K562 (cell line): ENCODE results near the gene SETD1B. TPM values are rescaled to one million over a fixed set of nuclear protein-coding genes. Genes with fewer than 3 reads are reported as not detected.

ENCODE experiments used
- JUND ChIP-seq, 2 experiments: IDR thresholded peaks; 2 replicates in 1 of 2; 3 replicates in 1 of 2; pipeline ENCODE4 v1.6.1; 2011; ENCODE audit warnings: borderline replicate concordance in 2 of 2, low read depth in 2 of 2, low read length in 2 of 2, improper control_type of control experiment in 1 of 2, missing biosample characterization in 1 of 2, missing genetic modification characterization in 1 of 2, missing genetic modification reagents in 1 of 2
- KAT2B ChIP-seq: IDR thresholded peaks from one replicate; pipeline ENCODE4 v1.6.1; 2012; ENCODE audit warnings: low read depth, mild to moderate bottlenecking, control low read depth, inconsistent platforms, low read length, moderate library complexity
- MCM7 ChIP-seq, 2 experiments: fragments of 450-650 bp; IDR thresholded peaks; 2 replicates each; pipeline ENCODE4 v1.6.1; 2016 to 2018
- MECOM ChIP-seq: fragments of 250-450 bp; sonication (Bioruptor Pico); IDR thresholded peaks from 2 replicates; pipeline ENCODE4 v1.8.0; 2022; ENCODE audit warnings: inconsistent platforms
- NCOA6 ChIP-seq: fragments of 450-650 bp; IDR thresholded peaks from 2 replicates; pipeline ENCODE4 v1.6.1; 2017; ENCODE audit warnings: mild to moderate bottlenecking
- PCBP2 ChIP-seq: fragments of 200-400 bp; formaldehyde crosslinking; IDR thresholded peaks from 2 replicates; pipeline ENCODE4 v1.6.1; 2018; ENCODE audit warnings: low read length, low read depth, mild to moderate bottlenecking, moderate library complexity; ENCODE audit not compliant: poor library complexity, severe bottlenecking
- PURB ChIP-seq: sonication (generic); formaldehyde crosslinking; IDR thresholded peaks from 2 replicates; pipeline ENCODE4 v1.9.0; 2021; ENCODE audit warnings: low read depth, mild to moderate bottlenecking, missing genetic modification reagents
- RB1 ChIP-seq: fragments of 450-650 bp; IDR thresholded peaks from 2 replicates; pipeline ENCODE4 v1.6.1; 2017; ENCODE audit warnings: low read depth, mild to moderate bottlenecking
- SAFB2 ChIP-seq: fragments of 200-400 bp; formaldehyde crosslinking; IDR thresholded peaks from 2 replicates; pipeline ENCODE4 v1.6.1; 2018; ENCODE audit warnings: borderline replicate concordance, low read length, low read depth, moderate library complexity; ENCODE audit not compliant: severe bottlenecking
- SMC3 ChIP-seq: conservative IDR thresholded peaks from 2 replicates; pipeline ENCODE4 v1.6.1; 2011; ENCODE audit warnings: low read depth, low read length, improper control_type of control experiment; ENCODE audit not compliant: insufficient read depth
- SPI1 ChIP-seq: IDR thresholded peaks from 2 replicates; pipeline ENCODE4 v1.6.1; 2011; ENCODE audit warnings: low read depth, low read length, control low read depth, borderline replicate concordance
- STAG1 ChIP-seq: sonication (generic); formaldehyde crosslinking; IDR thresholded peaks from 2 replicates; pipeline ENCODE4 v1.5.0; 2020; ENCODE audit warnings: missing genetic modification reagents, borderline replicate concordance
- STAT5B ChIP-seq: fragments of 250-450 bp; sonication (Bioruptor Pico); IDR thresholded peaks from 2 replicates; pipeline ENCODE4 v1.8.0; 2021; ENCODE audit warnings: mild to moderate bottlenecking, inconsistent platforms
- TCF3 ChIP-seq: sonication (generic); formaldehyde crosslinking; IDR thresholded peaks from 2 replicates; pipeline ENCODE4 v1.4.0; 2020; ENCODE audit warnings: mild to moderate bottlenecking, missing genetic modification reagents
- YY1 ChIP-seq, 3 experiments: IDR thresholded peaks; 2 replicates each; pipeline ENCODE4 v1.6.1; 2011; ENCODE audit warnings: low read length in 2 of 3, mild to moderate bottlenecking in 2 of 3, moderate library complexity in 2 of 3, borderline replicate concordance in 1 of 3, control low read depth in 1 of 3, low read depth in 1 of 3; ENCODE audit not compliant: insufficient read depth in 3 of 3, insufficient replicate concordance in 2 of 3, control insufficient read depth in 1 of 3, insufficient read length in 1 of 3; ENCODE audit errors: extremely low read depth in 1 of 3
- ZNF212 ChIP-seq: fragments of 450-650 bp; formaldehyde crosslinking; IDR thresholded peaks from 2 replicates; pipeline ENCODE4 v1.4.0; 2020; ENCODE audit warnings: mild to moderate bottlenecking
- ZNF3 ChIP-seq: fragments of 250-450 bp; sonication (Bioruptor Pico); IDR thresholded peaks from 2 replicates; pipeline ENCODE4 v1.5.0; 2021; ENCODE audit warnings: mild to moderate bottlenecking, moderate library complexity
- ZNF408 ChIP-seq: fragments of 250-450 bp; sonication (Bioruptor Pico); IDR thresholded peaks from 2 replicates; pipeline ENCODE4 v1.4.0; 2020; ENCODE audit warnings: low read depth, mild to moderate bottlenecking, moderate library complexity
- polyA plus RNA-seq, 8 experiments: library from polyadenylated mRNA; depleted of rRNA in 4 of 8; stranded (reverse) in 5 of 8; unstranded in 3 of 8; fragments of >200 nt; fragmentation: Nextera tagmentation in 2 of 8; fragmentation: Illumina TruSeq in 1 of 8; extraction: Ambion mirVana in 2 of 8; extraction: Trizol in 1 of 8; gene quantifications; 2 replicates each; pipeline versions ENCODE4 v1.2.1 to v1.2.3, GENCODE V29; 2011 to 2014; ENCODE audit warnings: inconsistent platforms in 1 of 8, missing spikeins in 1 of 8
- total RNA-seq, 7 experiments: library from RNA; depleted of rRNA in 6 of 7; stranded (reverse); fragments of >200 nt in 6 of 7; fragmentation: Illumina TruSeq in 2 of 7; extraction: Trizol in 2 of 7; gene quantifications; 2 replicates each; pipeline versions ENCODE4 v1.2.1 to v1.2.3, GENCODE V29; 2011 to 2021; ENCODE audit warnings: low replicate concordance in 1 of 7
- TF ChIP-seq, protein P1 (sequence below), 3 experiments: fragments of 200-800 bp in 1 of 3; sonication (Bioruptor generic) in 1 of 3; sonication (generic) in 1 of 3; formaldehyde crosslinking in 1 of 3; IDR thresholded peaks; 2 replicates each; pipeline versions ENCODE4 v1.6.1 to v1.8.0; 2016 to 2022; ENCODE audit warnings: mild to moderate bottlenecking in 2 of 3, missing compliant biosample characterization in 2 of 3, missing genetic modification characterization in 2 of 3, missing genetic modification reagents in 1 of 3
- TF ChIP-seq, protein P2 (sequence below), 2 experiments: IDR thresholded peaks; 2 replicates each; pipeline ENCODE4 v1.6.1; 2012; ENCODE audit warnings: improper control_type of control experiment in 2 of 2, low read depth in 2 of 2, low read length in 2 of 2, borderline replicate concordance in 1 of 2
- TF ChIP-seq, protein P3 (sequence below): fragments of 450-650 bp; formaldehyde crosslinking; IDR thresholded peaks from 2 replicates; pipeline ENCODE4 v1.4.0; 2022; ENCODE audit warnings: missing genetic modification characterization

SETD1B gene
- total and polyA plus RNA-seq, 9 of the 15 experiments (the other 6 are each of a cell fraction or from before 2014, with no cell fraction given): 0.48 to 26.6 (median 2.3) TPM

DNA sequence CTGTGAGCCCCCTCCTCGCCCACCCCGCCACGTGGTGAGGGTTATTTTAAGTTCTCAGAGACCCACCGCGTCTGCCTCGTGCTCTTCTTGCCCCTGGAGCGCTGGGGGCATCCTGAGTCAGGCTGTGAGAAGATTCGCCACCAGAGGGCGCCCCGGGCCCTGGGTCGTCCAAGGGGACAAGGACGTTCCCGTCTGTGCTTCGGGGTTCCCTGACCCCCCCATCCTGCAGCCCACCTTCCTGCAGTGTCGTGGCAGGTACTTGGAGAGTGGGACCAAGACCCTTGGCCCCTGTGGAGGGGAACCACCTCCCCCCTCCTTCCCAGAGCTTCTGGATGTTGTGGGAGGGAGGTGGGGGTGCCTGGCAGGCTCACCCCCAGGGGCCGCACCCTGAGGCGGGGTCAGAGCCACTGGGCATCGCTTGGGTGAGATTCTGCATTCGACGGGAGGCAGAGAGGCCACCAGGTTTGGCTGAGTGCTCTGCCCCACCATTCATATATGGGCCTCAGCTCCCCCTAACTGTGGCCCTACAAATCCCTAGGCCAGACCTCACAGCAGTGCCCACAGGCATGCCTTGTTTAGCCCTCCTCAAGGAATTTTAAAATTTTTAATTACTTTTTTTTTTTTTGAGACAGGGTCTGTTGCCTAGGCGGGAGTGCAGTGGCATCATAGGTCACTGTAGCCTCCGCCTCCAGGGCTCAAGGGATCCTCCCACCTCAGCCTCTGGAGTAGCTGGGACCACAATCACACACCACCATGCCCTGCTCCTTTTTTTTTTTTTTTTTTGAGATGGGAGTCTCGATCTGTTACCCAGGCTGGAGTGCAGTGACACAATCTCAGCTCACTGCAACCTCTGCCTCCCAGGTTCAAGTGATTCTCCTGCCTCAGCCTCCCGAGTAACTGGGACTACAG, 27.4 kb upstream of the SETD1B start (continued):
- TF ChIP-seq ZNF408 (no peak), NCOA6 (no peak), MCM7 (IDR thresholded peaks at IDR 0.05) (no peak), ZNF212 (CRISPR knock-in tag) (no peak), PURB (CRISPR knock-in tag) (no peak), ZNF3 (no peak), TCF3 (no peak), SPI1 (no peak), SMC3 (peak; percentile 86), SAFB2 (no peak), JUND (IDR thresholded peaks at IDR 0.05; ENCODE audit: borderline replicate concordance, low read depth, low read length) (0 out of 2 replicates have a peak, but pooled peaks have one; percentile 26), JUND (tag; IDR thresholded peaks at IDR 0.05; ENCODE audit: borderline replicate concordance, low read depth, low read length) (no peak), MECOM (no peak), STAG1 (CRISPR knock-in tag) (peak; percentile 75), STAT5B (no peak), PCBP2 (no peak), KAT2B (no peak), YY1 (IDR thresholded peaks at IDR 0.05; ENCODE audit: borderline replicate concordance in 1 of 3, control insufficient read depth in 1 of 3, extremely low read depth in 1 of 3, insufficient read depth in 3 of 3, insufficient read length in 1 of 3, insufficient replicate concordance in 2 of 3, low read depth in 1 of 3, low read length in 2 of 3) (no peak), RB1 (peak; percentile 79)
- TF ChIP-seq, protein P1, sequence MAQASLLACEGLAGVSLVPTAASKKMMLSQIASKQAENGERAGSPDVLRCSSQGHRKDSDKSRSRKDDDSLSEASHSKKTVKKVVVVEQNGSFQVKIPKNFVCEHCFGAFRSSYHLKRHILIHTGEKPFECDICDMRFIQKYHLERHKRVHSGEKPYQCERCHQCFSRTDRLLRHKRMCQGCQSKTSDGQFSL (CRISPR knock-in tag; IDR thresholded peaks at IDR 0.05): peak; percentile 95
- TF ChIP-seq, protein P1 (tag; IDR thresholded peaks at IDR 0.05): peak in 1 of 2 experiments; percentile 72; a peak in 2 of 4 replicates
- TF ChIP-seq, protein P2, sequence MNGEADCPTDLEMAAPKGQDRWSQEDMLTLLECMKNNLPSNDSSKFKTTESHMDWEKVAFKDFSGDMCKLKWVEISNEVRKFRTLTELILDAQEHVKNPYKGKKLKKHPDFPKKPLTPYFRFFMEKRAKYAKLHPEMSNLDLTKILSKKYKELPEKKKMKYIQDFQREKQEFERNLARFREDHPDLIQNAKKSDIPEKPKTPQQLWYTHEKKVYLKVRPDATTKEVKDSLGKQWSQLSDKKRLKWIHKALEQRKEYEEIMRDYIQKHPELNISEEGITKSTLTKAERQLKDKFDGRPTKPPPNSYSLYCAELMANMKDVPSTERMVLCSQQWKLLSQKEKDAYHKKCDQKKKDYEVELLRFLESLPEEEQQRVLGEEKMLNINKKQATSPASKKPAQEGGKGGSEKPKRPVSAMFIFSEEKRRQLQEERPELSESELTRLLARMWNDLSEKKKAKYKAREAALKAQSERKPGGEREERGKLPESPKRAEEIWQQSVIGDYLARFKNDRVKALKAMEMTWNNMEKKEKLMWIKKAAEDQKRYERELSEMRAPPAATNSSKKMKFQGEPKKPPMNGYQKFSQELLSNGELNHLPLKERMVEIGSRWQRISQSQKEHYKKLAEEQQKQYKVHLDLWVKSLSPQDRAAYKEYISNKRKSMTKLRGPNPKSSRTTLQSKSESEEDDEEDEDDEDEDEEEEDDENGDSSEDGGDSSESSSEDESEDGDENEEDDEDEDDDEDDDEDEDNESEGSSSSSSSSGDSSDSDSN (IDR thresholded peaks at IDR 0.05; ENCODE audit: borderline replicate concordance in 1 of 2, low read depth in 2 of 2, low read length in 2 of 2): no peak
- TF ChIP-seq, protein P3, sequence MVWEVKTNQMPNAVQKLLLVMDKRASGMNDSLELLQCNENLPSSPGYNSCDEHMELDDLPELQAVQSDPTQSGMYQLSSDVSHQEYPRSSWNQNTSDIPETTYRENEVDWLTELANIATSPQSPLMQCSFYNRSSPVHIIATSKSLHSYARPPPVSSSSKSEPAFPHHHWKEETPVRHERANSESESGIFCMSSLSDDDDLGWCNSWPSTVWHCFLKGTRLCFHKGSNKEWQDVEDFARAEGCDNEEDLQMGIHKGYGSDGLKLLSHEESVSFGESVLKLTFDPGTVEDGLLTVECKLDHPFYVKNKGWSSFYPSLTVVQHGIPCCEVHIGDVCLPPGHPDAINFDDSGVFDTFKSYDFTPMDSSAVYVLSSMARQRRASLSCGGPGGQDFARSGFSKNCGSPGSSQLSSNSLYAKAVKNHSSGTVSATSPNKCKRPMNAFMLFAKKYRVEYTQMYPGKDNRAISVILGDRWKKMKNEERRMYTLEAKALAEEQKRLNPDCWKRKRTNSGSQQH: no peak
